SK-N-SH (cell line): ENCODE measurements around the gene TSPYL2. TPM values are rescaled to one million over a fixed set of nuclear protein-coding genes. Genes with fewer than 3 reads are reported as not detected.

Experiments used
- CTCF ChIA-PET: fragments of 300-600, 350-600 bp; formaldehyde crosslinking; extraction: SDS; loops from one replicate; lab custom pipeline; 2021; lab: Yijun Ruan, JAX
- POLR2A ChIA-PET: fragments of 350-600 bp; sonication (Branson Sonifier 250); formaldehyde crosslinking; extraction: SDS; loops from one replicate; lab custom pipeline; 2020; ENCODE audit warnings: antibody characterized with exemption, inconsistent platforms; lab: Yijun Ruan, JAX
- DNase-seq: peaks from one replicate; pipeline ENCODE4 v3.0.0; 2012
- H2AFZ ChIP-seq: fragments of 200-600 bp; sonication (generic); 2 replicates; pipeline ENCODE4 v1.8.1; 2016; ENCODE audit warnings: antibody characterized with exemption, mild to moderate bottlenecking, low read depth
- H3F3A ChIP-seq: fragments of 200-600 bp; sonication (generic); replicated peaks from 2 replicates; pipeline ENCODE3; 2016; ENCODE audit warnings: antibody characterized with exemption, mild to moderate bottlenecking; ENCODE audit not compliant: insufficient read depth
- H3K27ac ChIP-seq, 2 experiments: fragments of 200-500 bp in 1 of 2; fragments of 200-600 bp in 1 of 2; sonication (Bioruptor generic) in 1 of 2; sonication (generic), shearing (Covaris generic) in 1 of 2; 2 replicates each; pipeline versions ENCODE4 v1.5.1 to v1.6.1; 2014 to 2016; ENCODE audit warnings: low read depth in 2 of 2, inconsistent platforms in 1 of 2, low read length in 1 of 2, mild to moderate bottlenecking in 1 of 2, mixed read lengths in 1 of 2
- H3K27me3 ChIP-seq: fragments of 200-600 bp; sonication (generic), shearing (Covaris generic); 2 replicates; pipeline ENCODE4 v1.6.1; 2016; ENCODE audit warnings: mixed run types; ENCODE audit not compliant: insufficient read depth
- H3K36me3 ChIP-seq, 2 experiments: fragments of 200-500 bp in 1 of 2; fragments of 200-600 bp in 1 of 2; sonication (Bioruptor generic) in 1 of 2; sonication (generic) in 1 of 2; replicated peaks in 1 of 2; 2 replicates each; pipeline versions ENCODE3 to v1.5.1; 2014 to 2016; ENCODE audit warnings: low read length in 1 of 2, mild to moderate bottlenecking in 1 of 2; ENCODE audit not compliant: insufficient read depth in 2 of 2, control insufficient read depth in 1 of 2
- H3K4me1 ChIP-seq, 2 experiments: fragments of 200-500 bp in 1 of 2; fragments of 200-600 bp in 1 of 2; sonication (Bioruptor generic) in 1 of 2; sonication (generic), shearing (Covaris generic) in 1 of 2; 2 replicates each; pipeline versions ENCODE4 v1.5.1 to v1.6.1; 2014 to 2016; ENCODE audit warnings: low read depth in 1 of 2, low read length in 1 of 2, mixed run types in 1 of 2; ENCODE audit not compliant: insufficient read depth in 2 of 2, control insufficient read depth in 1 of 2
- H3K4me2 ChIP-seq: fragments of 200-600 bp; sonication (generic), shearing (Covaris generic); 2 replicates; pipeline ENCODE4 v1.6.1; 2017; ENCODE audit warnings: mixed run types
- H3K4me3 ChIP-seq, 2 experiments: fragments of 200-500 bp in 1 of 2; fragments of 200-600 bp in 1 of 2; sonication (Bioruptor generic) in 1 of 2; sonication (generic), shearing (Covaris generic) in 1 of 2; 2 replicates each; pipeline versions ENCODE4 v1.5.1 to v1.8.1; 2014 to 2016; ENCODE audit warnings: low read depth in 2 of 2, inconsistent platforms in 1 of 2, low read length in 1 of 2, mild to moderate bottlenecking in 1 of 2, mixed read lengths in 1 of 2, moderate library complexity in 1 of 2
- H3K79me2 ChIP-seq: fragments of 200-600 bp; sonication (generic); 2 replicates; pipeline ENCODE4 v1.8.1; 2017; ENCODE audit warnings: mild to moderate bottlenecking; ENCODE audit not compliant: insufficient read depth
- H3K9ac ChIP-seq: fragments of 200-600 bp; sonication (generic); 2 replicates; pipeline ENCODE4 v1.6.1; 2017; ENCODE audit warnings: mixed run types
- H3K9me2 ChIP-seq: fragments of 200-600 bp; sonication (generic); 2 replicates; pipeline ENCODE4 v1.6.1; 2017; ENCODE audit warnings: mixed run types
- H3K9me3 ChIP-seq: fragments of 200-600 bp; sonication (generic); 2 replicates; pipeline ENCODE4 v1.6.1; 2017; ENCODE audit warnings: mixed run types, mild to moderate bottlenecking, moderate library complexity
- H4K20me1 ChIP-seq: fragments of 200-600 bp; sonication (generic); 2 replicates; pipeline ENCODE4 v1.6.1; 2017; ENCODE audit warnings: mild to moderate bottlenecking, mixed run types; ENCODE audit not compliant: insufficient read depth
- CHD2 ChIP-seq: fragments of 150-350 bp; IDR thresholded peaks from 2 replicates; pipeline ENCODE4 v1.6.1; 2018; ENCODE audit warnings: low read length; ENCODE audit not compliant: partially characterized antibody
- ELF1 ChIP-seq: IDR thresholded peaks from 2 replicates; pipeline ENCODE4 v1.4.0; 2012
- EP300 ChIP-seq, 2 experiments: IDR thresholded peaks; 2 replicates each; pipeline versions ENCODE4 v1.4.0 to v1.6.1; 2012; ENCODE audit warnings: borderline replicate concordance in 1 of 2, low read depth in 1 of 2, low read length in 1 of 2
- FOXJ3 ChIP-seq: sonication (generic); formaldehyde crosslinking; IDR thresholded peaks from 2 replicates; pipeline ENCODE4 v1.5.1; 2020; ENCODE audit warnings: mild to moderate bottlenecking, missing genetic modification reagents
- GABPA ChIP-seq: IDR thresholded peaks from 2 replicates; pipeline ENCODE4 v1.4.0; 2012; ENCODE audit warnings: low read depth, mild to moderate bottlenecking
- MEF2A ChIP-seq: IDR thresholded peaks from 2 replicates; pipeline ENCODE4 v1.4.0; 2012; ENCODE audit warnings: low read depth, borderline replicate concordance
- MXI1 ChIP-seq: IDR thresholded peaks from 2 replicates; pipeline ENCODE4 v1.6.1; 2012; ENCODE audit warnings: mild to moderate bottlenecking, low read depth, low read length, improper control_type of control experiment
- NFIC ChIP-seq: IDR thresholded peaks from 2 replicates; pipeline ENCODE4 v1.4.0; 2012; ENCODE audit warnings: borderline replicate concordance
- PBX3 ChIP-seq: IDR thresholded peaks from 2 replicates; pipeline ENCODE4; 2012
- POLR2AphosphoS5 ChIP-seq: IDR thresholded peaks from 2 replicates; pipeline ENCODE4 v1.6.1; 2012; ENCODE audit warnings: low read depth, low read length
- RAD21 ChIP-seq: IDR thresholded peaks from 2 replicates; pipeline ENCODE4 v1.6.1; 2012; ENCODE audit warnings: mild to moderate bottlenecking, low read length
- RCOR1 ChIP-seq: fragments of 150-350 bp; IDR thresholded peaks from 2 replicates; pipeline ENCODE4 v1.6.1; 2017; ENCODE audit warnings: antibody characterized with exemption, low read length
- SIN3A ChIP-seq: IDR thresholded peaks from 2 replicates; pipeline ENCODE4 v1.6.1; 2012; ENCODE audit warnings: low read depth, mild to moderate bottlenecking, low read length, moderate library complexity, borderline replicate concordance
- SMC3 ChIP-seq: IDR thresholded peaks from 2 replicates; pipeline ENCODE4 v1.6.1; 2012; ENCODE audit warnings: low read depth, low read length, improper control_type of control experiment
- TEAD4 ChIP-seq: IDR thresholded peaks from 2 replicates; pipeline ENCODE4 v1.4.0; 2012; ENCODE audit warnings: mild to moderate bottlenecking, borderline replicate concordance; ENCODE audit not compliant: insufficient read depth
- USF1 ChIP-seq: IDR thresholded peaks from 2 replicates; pipeline ENCODE4 v1.4.0; 2012; ENCODE audit warnings: low read depth, borderline replicate concordance
- USF2 ChIP-seq: fragments of 150-350 bp; IDR thresholded peaks from 2 replicates; pipeline ENCODE4 v1.6.1; 2017; ENCODE audit warnings: antibody characterized with exemption, low read length, low read depth, borderline replicate concordance
- WGBS: methylation state at CpG from one replicate; pipeline ENCODE4 v1.1.6; 2017; ENCODE audit warnings: low lambda C conversion rate; 5-methylcytosine and 5-hydroxymethylcytosine counted together
- polyA plus RNA-seq, 3 experiments: library from polyadenylated mRNA; depleted of rRNA; stranded (reverse); fragments of >200 nt; gene quantifications; 2 replicates each; pipeline ENCODE4 v1.2.3, GENCODE V29; 2012
- TF ChIP-seq, protein P1 (sequence below): IDR thresholded peaks from 2 replicates; pipeline ENCODE4 v1.6.1; 2012; ENCODE audit warnings: mild to moderate bottlenecking, low read depth, low read length, moderate library complexity
- TF ChIP-seq, protein P2 (sequence below): IDR thresholded peaks from 2 replicates; pipeline ENCODE4 v1.4.0; 2012; ENCODE audit warnings: low read depth

TSPYL2 gene
- polyA plus RNA-seq, 1 of the 3 experiments (the other 2 are of a cell fraction), result 26.4 TPM

DNA sequence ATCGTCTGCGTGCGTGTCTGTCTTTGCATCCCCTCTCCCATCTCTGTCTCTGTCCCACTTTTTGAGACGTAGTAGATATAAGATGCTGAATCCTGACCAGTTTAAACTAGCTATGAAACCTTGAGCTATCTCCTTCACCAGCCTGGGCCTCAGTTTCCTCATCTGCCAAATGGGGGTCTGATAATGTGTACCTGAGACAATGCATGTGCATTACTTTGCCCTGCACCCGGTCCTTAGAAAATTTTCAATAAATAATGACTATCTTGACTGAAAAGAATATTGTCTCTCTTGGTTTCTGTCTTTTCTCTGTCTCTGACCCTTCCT lies 12.4 kb downstream of the TSPYL2 start (continued):
- TF ChIP-seq RAD21 (no peak), NFIC (no peak), EP300 (IDR thresholded peaks at IDR 0.05; ENCODE audit: borderline replicate concordance in 1 of 2, low read depth in 1 of 2, low read length in 1 of 2) (no peak), RCOR1 (no peak), POLR2AphosphoS5 (no peak), USF2 (peak; percentile 37; the same call in 1 of the 2 replicates), TEAD4 (no peak), FOXJ3 (CRISPR knock-in tag) (no peak), MXI1 (no peak), USF1 (peak; percentile 82; the same call in 1 of the 2 replicates), SIN3A (no peak), SMC3 (no peak), PBX3 (no peak)
- TF ChIP-seq, protein P1, sequence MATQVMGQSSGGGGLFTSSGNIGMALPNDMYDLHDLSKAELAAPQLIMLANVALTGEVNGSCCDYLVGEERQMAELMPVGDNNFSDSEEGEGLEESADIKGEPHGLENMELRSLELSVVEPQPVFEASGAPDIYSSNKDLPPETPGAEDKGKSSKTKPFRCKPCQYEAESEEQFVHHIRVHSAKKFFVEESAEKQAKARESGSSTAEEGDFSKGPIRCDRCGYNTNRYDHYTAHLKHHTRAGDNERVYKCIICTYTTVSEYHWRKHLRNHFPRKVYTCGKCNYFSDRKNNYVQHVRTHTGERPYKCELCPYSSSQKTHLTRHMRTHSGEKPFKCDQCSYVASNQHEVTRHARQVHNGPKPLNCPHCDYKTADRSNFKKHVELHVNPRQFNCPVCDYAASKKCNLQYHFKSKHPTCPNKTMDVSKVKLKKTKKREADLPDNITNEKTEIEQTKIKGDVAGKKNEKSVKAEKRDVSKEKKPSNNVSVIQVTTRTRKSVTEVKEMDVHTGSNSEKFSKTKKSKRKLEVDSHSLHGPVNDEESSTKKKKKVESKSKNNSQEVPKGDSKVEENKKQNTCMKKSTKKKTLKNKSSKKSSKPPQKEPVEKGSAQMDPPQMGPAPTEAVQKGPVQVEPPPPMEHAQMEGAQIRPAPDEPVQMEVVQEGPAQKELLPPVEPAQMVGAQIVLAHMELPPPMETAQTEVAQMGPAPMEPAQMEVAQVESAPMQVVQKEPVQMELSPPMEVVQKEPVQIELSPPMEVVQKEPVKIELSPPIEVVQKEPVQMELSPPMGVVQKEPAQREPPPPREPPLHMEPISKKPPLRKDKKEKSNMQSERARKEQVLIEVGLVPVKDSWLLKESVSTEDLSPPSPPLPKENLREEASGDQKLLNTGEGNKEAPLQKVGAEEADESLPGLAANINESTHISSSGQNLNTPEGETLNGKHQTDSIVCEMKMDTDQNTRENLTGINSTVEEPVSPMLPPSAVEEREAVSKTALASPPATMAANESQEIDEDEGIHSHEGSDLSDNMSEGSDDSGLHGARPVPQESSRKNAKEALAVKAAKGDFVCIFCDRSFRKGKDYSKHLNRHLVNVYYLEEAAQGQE, result no peak
- TF ChIP-seq, protein P2, sequence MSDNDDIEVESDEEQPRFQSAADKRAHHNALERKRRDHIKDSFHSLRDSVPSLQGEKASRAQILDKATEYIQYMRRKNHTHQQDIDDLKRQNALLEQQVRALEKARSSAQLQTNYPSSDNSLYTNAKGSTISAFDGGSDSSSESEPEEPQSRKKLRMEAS, result 0 out of 2 replicates have a peak, but pooled peaks have one; percentile 10

GRCh38 chrX:53095796-53096195 lies 13.6 kb downstream of the TSPYL2 start:
- ChIA-PET POLR2A (no interaction called here), CTCF (interaction anchor here (0.5 to 1.3 kb wide), 4 partner anchors 24 to 77 kb away, joined by 3 to 4 read pairs (median 4); no protein-coding TSS in a partner anchor)
- Histone ChIP-seq H3K9me3 (no peaks in the 10 kb centered on the region), H3K36me3 (no peaks in the 10 kb centered on the region), H3K9me2 (no peaks in the 10 kb centered on the region), H3K4me3 (no peak overlapping the region), H3F3A (no peaks in the 10 kb centered on the region), H2AFZ (no peak overlapping the region), H3K27me3 (no peaks in the 10 kb centered on the region; the same call in 1 of the 2 replicates), H3K27ac (no peak overlapping the region), H4K20me1 (no peaks in the 10 kb centered on the region), H3K79me2 (no peaks in the 10 kb centered on the region), H3K4me2 (no peak overlapping the region), H3K9ac (no peak overlapping the region), H3K4me1 (peaks cover 0 to 3% of the 10 kb centered on the region in 2 experiments; a peak in 1 of 4 replicates)
- TF ChIP-seq TEAD4 (no peak), CHD2 (no peak), GABPA (no peak), MEF2A (no peak), ELF1 (no peak)
- TF ChIP-seq, protein P1, result no peak
- 65% methylated on average over 3 of the region's 3 CpGs for WGBS
- no peak for DNase-seq
